ENCODE results near the gene CRADD. TPM values are rescaled to one million over a fixed set of nuclear protein-coding genes. Genes with fewer than 3 reads are reported as not detected.

CRADD gene
- total and polyA plus RNA-seq, 2 of the 4 experiments (the other 2 are of a cell fraction): 11.1 to 14.0 TPM

DNA sequence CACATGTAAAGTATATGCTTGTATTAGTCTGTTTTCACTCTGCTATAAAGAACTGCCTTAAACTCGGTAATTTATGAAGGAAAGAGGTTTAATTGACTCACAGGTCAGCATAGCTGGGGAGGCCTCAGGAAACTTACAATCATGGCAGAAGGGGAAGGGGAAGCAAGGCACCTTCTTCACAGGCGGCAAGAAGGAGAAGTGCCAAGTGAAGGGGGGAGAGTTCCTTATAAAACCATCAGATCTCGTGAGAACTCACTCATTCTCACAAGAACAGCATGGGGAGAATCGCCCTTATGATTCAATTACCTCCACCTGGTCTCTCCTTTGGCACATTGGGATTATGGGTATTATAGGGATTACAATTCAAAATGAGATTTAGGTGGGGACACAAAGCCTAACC is 241.7 kb downstream of the CRADD start:
- Histone ChIP-seq H3K4me3 (ENCODE audit: insufficient read depth, low read depth, low read length) (no peak overlapping the region), H3K18ac (ENCODE audit: low read depth, low read length) (peak overlapping the region; percentile 75; the same call in 1 of the 2 replicates), H2BK5ac (ENCODE audit: low read depth, low read length, poor library complexity, severe bottlenecking) (peak overlapping the region; percentile 100), H2AK9ac (replicated peaks; ENCODE audit: low read depth, low read length, poor library complexity) (no peak overlapping the region), H3K9ac (ENCODE audit: low read depth, low read length) (no peak overlapping the region), H2BK20ac (ENCODE audit: low read depth, low read length) (peak overlapping the region; percentile 98; the same call in 1 of the 2 replicates), H2AFZ (replicated peaks; ENCODE audit: low read length, poor library complexity) (no peak overlapping the region), H3K9me3 (ENCODE audit: control insufficient read depth, insufficient read depth, low read length) (no peaks in the 10 kb centered on the region), H3K4me1 (ENCODE audit: control insufficient read depth, insufficient read depth, low read length) (peaks cover 11% of the 10 kb centered on the region), H3K23ac (ENCODE audit: low read depth, low read length) (no peak overlapping the region), H4K8ac (ENCODE audit: low read depth in 2 of 2, low read length in 2 of 2) (peak overlapping the region; percentile 47 to 61; a peak in 3 of 4 replicates), H3K4ac (ENCODE audit: low read depth, low read length) (peak overlapping the region; percentile 95; the same call in 1 of the 2 replicates), H4K20me1 (ENCODE audit: insufficient read depth, low read length) (no peaks in the 10 kb centered on the region), H4K91ac (ENCODE audit: insufficient read depth, low read depth, low read length) (no peak overlapping the region; the same call in 1 of the 2 replicates), H4K5ac (ENCODE audit: low read depth, low read length) (no peak overlapping the region; the same call in 1 of the 2 replicates), H3K79me1 (ENCODE audit: low read depth in 1 of 2, low read length in 2 of 2) (peaks cover 0 to 4% of the 10 kb centered on the region in 2 experiments; a peak in 1 of 4 replicates), H3K56ac (ENCODE audit: extremely low read depth, insufficient read depth, low read length) (no peak overlapping the region), H3K4me2 (ENCODE audit: low read depth, low read length) (no peak overlapping the region), H3K14ac (replicated peaks; ENCODE audit: low read depth, low read length) (peak overlapping the region; percentile 34; the same call in 1 of the 2 replicates), H3K36me3 (ENCODE audit: control insufficient read depth, insufficient read depth, low read length) (no peaks in the 10 kb centered on the region), H2AK5ac (ENCODE audit: low read depth, low read length) (peak overlapping the region; percentile 36; the same call in 1 of the 2 replicates), H2BK120ac (ENCODE audit: low read depth, low read length) (peak overlapping the region; percentile 97), H2BK15ac (ENCODE audit: low read depth, low read length) (peak overlapping the region; percentile 95; the same call in 2 of the 3 replicates), H3K27me3 (ENCODE audit: control insufficient read depth, insufficient read depth, low read length) (no peaks in the 10 kb centered on the region), H3K9me1 (ENCODE audit: insufficient read depth, low read length) (peaks cover 13% of the 10 kb centered on the region), H3K27ac (ENCODE audit: insufficient read depth, low read length) (no peak overlapping the region)
- dilution Hi-C loops (cut with HindIII; ENCODE audit: low sequenced_read_pairs, unreplicated experiment): no loop called here
- intact Hi-C loops (cut with micrococcal nuclease): no loop called here
- in situ Hi-C loops (cut with MboI; ENCODE audit: low sequenced_read_pairs): no loop called here
- DNase-seq (no peak), ATAC-seq (ENCODE audit: low read depth) (no peak)
- no CpG with 5 or more reads among the region's 4 CpGs for WGBS, 2 experiments (ENCODE audit: extremely low coverage in 2 of 2, insufficient read length in 1 of 2)
- POLR2A ChIA-PET (ENCODE audit: unreplicated experiment): no interaction called here
- no TSS peak for BruUV-seq (replicated peaks)
- CTCF ChIA-PET: no interaction called here
- TF ChIP-seq CTCF (conservative IDR thresholded peaks at IDR 0.05; ENCODE audit: low read depth, low read length): no peak
- no peak for TF ChIP-seq MAFK (IDR thresholded peaks at IDR 0.05; ENCODE audit: low read depth, low read length)
- TF ChIP-seq NFE2L2 (IDR thresholded peaks at IDR 0.05; ENCODE audit: low read depth, low read length): no peak
- no peak for TF ChIP-seq RFX5 (IDR thresholded peaks at IDR 0.05; ENCODE audit: low read depth, low read length)
- no peak for TF ChIP-seq FOS (IDR thresholded peaks at IDR 0.05; ENCODE audit: low read depth, low read length)
- TF ChIP-seq, protein P1, sequence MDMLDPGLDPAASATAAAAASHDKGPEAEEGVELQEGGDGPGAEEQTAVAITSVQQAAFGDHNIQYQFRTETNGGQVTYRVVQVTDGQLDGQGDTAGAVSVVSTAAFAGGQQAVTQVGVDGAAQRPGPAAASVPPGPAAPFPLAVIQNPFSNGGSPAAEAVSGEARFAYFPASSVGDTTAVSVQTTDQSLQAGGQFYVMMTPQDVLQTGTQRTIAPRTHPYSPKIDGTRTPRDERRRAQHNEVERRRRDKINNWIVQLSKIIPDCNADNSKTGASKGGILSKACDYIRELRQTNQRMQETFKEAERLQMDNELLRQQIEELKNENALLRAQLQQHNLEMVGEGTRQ (IDR thresholded peaks at IDR 0.05; ENCODE audit: low read depth, low read length): no peak
- TF ChIP-seq MAZ (IDR thresholded peaks at IDR 0.05; ENCODE audit: borderline replicate concordance, low read depth, low read length): no peak
- no peak for TF ChIP-seq POLR2A (IDR thresholded peaks at IDR 0.05; ENCODE audit: low read depth, low read length)
- TF ChIP-seq CHD1 (IDR thresholded peaks at IDR 0.05; ENCODE audit: low read depth, low read length): no peak
- TF ChIP-seq SMC3 (IDR thresholded peaks at IDR 0.05; ENCODE audit: low read depth, low read length): no peak
- TF ChIP-seq BHLHE40 (IDR thresholded peaks at IDR 0.05; ENCODE audit: low read depth, low read length): no peak
- TF ChIP-seq MXI1 (IDR thresholded peaks at IDR 0.05; ENCODE audit: borderline replicate concordance, low read depth, low read length): no peak
- no peak for TF ChIP-seq RAD21 (IDR thresholded peaks at IDR 0.05; ENCODE audit: low read length)
- TF ChIP-seq, protein P2, sequence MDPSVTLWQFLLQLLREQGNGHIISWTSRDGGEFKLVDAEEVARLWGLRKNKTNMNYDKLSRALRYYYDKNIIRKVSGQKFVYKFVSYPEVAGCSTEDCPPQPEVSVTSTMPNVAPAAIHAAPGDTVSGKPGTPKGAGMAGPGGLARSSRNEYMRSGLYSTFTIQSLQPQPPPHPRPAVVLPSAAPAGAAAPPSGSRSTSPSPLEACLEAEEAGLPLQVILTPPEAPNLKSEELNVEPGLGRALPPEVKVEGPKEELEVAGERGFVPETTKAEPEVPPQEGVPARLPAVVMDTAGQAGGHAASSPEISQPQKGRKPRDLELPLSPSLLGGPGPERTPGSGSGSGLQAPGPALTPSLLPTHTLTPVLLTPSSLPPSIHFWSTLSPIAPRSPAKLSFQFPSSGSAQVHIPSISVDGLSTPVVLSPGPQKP (IDR thresholded peaks at IDR 0.05; ENCODE audit: borderline replicate concordance, low read depth, low read length): no peak
- TF ChIP-seq CEBPB (IDR thresholded peaks at IDR 0.05; ENCODE audit: low read depth, low read length): no peak
- TF ChIP-seq RCOR1 (IDR thresholded peaks at IDR 0.05; ENCODE audit: insufficient replicate concordance, low read length): no peak

Data from IMR-90 (cell line).